Smooth muscle cell (in vitro differentiated cells): Measurements from ENCODE around the gene TMPRSS15. TPM values are rescaled to one million over a fixed set of nuclear protein-coding genes. Genes with fewer than 3 reads are reported as not detected.

Experiments
- DNase-seq: peaks from one replicate; lab custom pipeline; 2025; ENCODE audit not compliant: unreplicated experiment; lab: John Stamatoyannopoulos, UW
- H2AFZ ChIP-seq: fragments of 200-600 bp; sonication (generic); 2 replicates; pipeline ENCODE4 v1.6.0; 2016; ENCODE audit warnings: antibody characterized with exemption, low read depth, mild to moderate bottlenecking
- H3F3A ChIP-seq: fragments of 200-600 bp; sonication (generic); 2 replicates; pipeline ENCODE4 v1.6.0; 2017; ENCODE audit warnings: antibody characterized with exemption, low read depth
- H3K27ac ChIP-seq: fragments of 200-600 bp; sonication (generic); 2 replicates; pipeline ENCODE4 v1.5.1; 2016; ENCODE audit warnings: low read depth, mild to moderate bottlenecking
- H3K27me3 ChIP-seq: fragments of 200-600 bp; sonication (generic); 2 replicates; pipeline ENCODE4 v1.6.1; 2016; ENCODE audit warnings: low read depth, mild to moderate bottlenecking
- H3K36me3 ChIP-seq: fragments of 200-600 bp; sonication (generic); 2 replicates; pipeline ENCODE4 v1.5.1; 2016; ENCODE audit warnings: low read depth
- H3K4me1 ChIP-seq: fragments of 200-600 bp; sonication (generic); 2 replicates; pipeline ENCODE4 v1.5.1; 2016; ENCODE audit warnings: low read depth
- H3K4me2 ChIP-seq: fragments of 200-600 bp; sonication (generic); 2 replicates; pipeline ENCODE4 v1.6.0; 2016; ENCODE audit warnings: mild to moderate bottlenecking
- H3K4me3 ChIP-seq: fragments of 200-600 bp; sonication (generic); 2 replicates; pipeline ENCODE4 v1.5.1; 2016; ENCODE audit warnings: mild to moderate bottlenecking
- H3K79me2 ChIP-seq: fragments of 200-600 bp; sonication (generic); 2 replicates; pipeline ENCODE4 v1.6.0; 2016; ENCODE audit warnings: low read depth, mild to moderate bottlenecking
- H3K9ac ChIP-seq: fragments of 200-600 bp; sonication (generic); 2 replicates; pipeline ENCODE4 v1.6.0; 2016; ENCODE audit warnings: low read depth
- H3K9me3 ChIP-seq: fragments of 200-600 bp; sonication (generic); replicated peaks from 2 replicates; pipeline ENCODE4 v1.5.1; 2016; ENCODE audit warnings: low read depth
- H4K20me1 ChIP-seq: fragments of 200-600 bp; sonication (generic); 2 replicates; pipeline ENCODE4 v1.6.0; 2016; ENCODE audit warnings: low read depth
- WGBS: methylation state at CpG from one replicate; pipeline ENCODE4 v1.1.7; 2016; ENCODE audit warnings: low lambda C conversion rate; 5-methylcytosine and 5-hydroxymethylcytosine counted together
- polyA plus RNA-seq: library from polyadenylated mRNA; unstranded; fragments of >200 nt; fragmentation: Nextera tagmentation; extraction: Ambion mirVana; gene quantifications from 2 replicates; pipeline ENCODE4 v1.2.1, GENCODE V29; 2016
- total RNA-seq: library from RNA; depleted of rRNA; stranded (reverse); fragments of >200 nt; gene quantifications from 2 replicates; pipeline ENCODE4 v1.2.3, GENCODE V29; 2014
- TF ChIP-seq, protein P1 (sequence below): fragments of 200-600 bp; sonication (generic); IDR thresholded peaks from 2 replicates; pipeline ENCODE4 v1.5.1; 2017; ENCODE audit warnings: borderline replicate concordance, mild to moderate bottlenecking, antibody characterized with exemption; ENCODE audit not compliant: insufficient read depth, poor library complexity, severe bottlenecking

TMPRSS15 gene
- total and polyA plus RNA-seq, 2 experiments from 2014 or later, result not detected

DNA sequence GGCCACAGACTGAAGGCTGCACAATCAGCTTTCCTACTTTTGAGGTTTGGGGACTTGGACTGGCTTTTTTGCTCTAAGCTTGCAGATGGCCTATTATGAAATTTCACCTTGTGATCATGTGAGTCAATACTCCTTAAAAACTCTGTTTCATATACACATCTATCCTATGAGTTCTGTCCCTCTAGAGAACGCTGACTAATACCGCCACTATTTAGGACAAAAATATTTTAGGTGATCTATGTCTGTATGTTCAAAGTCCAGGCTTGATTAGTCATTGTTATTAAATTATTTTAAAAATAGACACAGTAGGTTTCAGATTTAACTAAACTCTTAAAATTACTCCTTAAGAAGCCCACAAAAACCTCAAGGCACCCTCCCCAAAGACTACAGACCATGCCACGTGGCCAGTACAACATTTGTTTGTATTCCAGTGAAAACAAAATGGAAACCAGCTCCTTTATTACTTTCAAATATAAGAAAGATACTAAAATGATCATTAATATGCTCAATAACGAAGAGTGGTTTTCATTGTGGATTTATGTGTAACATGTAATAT lies 63.1 kb downstream of the TMPRSS15 start:
- Histone ChIP-seq H3K27me3 (no peaks in the 10 kb centered on the region), H3K4me3 (no peak overlapping the region), H3K36me3 (no peaks in the 10 kb centered on the region), H3F3A (no peaks in the 10 kb centered on the region), H3K9ac (no peak overlapping the region), H4K20me1 (no peaks in the 10 kb centered on the region), H3K79me2 (no peaks in the 10 kb centered on the region), H3K9me3 (no peaks in the 10 kb centered on the region), H2AFZ (no peak overlapping the region), H3K4me2 (no peak overlapping the region), H3K4me1 (no peaks in the 10 kb centered on the region), H3K27ac (no peak overlapping the region)
- DNase-seq, result no peak
- 79% methylated on average over 4 of the region's 4 CpGs for WGBS
- TF ChIP-seq, protein P1, sequence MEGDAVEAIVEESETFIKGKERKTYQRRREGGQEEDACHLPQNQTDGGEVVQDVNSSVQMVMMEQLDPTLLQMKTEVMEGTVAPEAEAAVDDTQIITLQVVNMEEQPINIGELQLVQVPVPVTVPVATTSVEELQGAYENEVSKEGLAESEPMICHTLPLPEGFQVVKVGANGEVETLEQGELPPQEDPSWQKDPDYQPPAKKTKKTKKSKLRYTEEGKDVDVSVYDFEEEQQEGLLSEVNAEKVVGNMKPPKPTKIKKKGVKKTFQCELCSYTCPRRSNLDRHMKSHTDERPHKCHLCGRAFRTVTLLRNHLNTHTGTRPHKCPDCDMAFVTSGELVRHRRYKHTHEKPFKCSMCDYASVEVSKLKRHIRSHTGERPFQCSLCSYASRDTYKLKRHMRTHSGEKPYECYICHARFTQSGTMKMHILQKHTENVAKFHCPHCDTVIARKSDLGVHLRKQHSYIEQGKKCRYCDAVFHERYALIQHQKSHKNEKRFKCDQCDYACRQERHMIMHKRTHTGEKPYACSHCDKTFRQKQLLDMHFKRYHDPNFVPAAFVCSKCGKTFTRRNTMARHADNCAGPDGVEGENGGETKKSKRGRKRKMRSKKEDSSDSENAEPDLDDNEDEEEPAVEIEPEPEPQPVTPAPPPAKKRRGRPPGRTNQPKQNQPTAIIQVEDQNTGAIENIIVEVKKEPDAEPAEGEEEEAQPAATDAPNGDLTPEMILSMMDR, result no peak

DNA sequence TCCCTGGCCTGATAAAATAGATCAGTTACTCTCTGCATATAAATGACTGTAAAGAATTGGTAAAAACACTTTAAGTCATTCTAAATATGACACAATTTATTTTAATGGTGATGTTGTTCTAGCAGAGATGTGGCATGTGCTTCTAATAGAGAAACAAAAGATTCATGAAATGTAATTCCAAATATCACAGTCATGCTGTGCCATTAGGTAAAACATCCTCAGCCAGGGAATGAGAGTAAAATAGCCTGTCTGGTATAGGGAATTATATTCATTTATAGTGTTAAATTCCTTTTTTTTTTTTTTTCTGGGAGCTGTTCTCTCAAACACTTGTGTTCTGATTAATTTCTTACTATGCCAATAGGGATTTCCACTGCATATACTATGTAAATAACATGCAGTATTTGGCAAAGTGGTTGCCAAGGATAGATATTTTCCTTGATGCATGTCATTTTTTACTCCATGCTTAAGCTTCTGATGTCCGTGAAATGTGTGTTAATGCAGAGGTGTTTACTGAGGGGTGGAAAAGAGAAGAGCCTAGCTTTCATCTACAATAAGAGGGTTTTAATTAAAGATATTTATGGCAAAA lies 67.8 kb downstream of the TMPRSS15 start:
- WGBS, result 95% methylated on average over 1 of the region's 1 CpG
- Histone ChIP-seq H3K36me3 (no peaks in the 10 kb centered on the region), H3K4me2 (no peak overlapping the region), H3K27ac (no peak overlapping the region), H2AFZ (no peak overlapping the region), H3K4me3 (no peak overlapping the region), H3K9ac (no peak overlapping the region), H3K9me3 (no peaks in the 10 kb centered on the region), H3K27me3 (no peaks in the 10 kb centered on the region), H3F3A (no peaks in the 10 kb centered on the region), H4K20me1 (no peaks in the 10 kb centered on the region), H3K4me1 (no peaks in the 10 kb centered on the region), H3K79me2 (no peaks in the 10 kb centered on the region)
- DNase-seq, result no peak
- TF ChIP-seq, protein P1, result no peak

DNA sequence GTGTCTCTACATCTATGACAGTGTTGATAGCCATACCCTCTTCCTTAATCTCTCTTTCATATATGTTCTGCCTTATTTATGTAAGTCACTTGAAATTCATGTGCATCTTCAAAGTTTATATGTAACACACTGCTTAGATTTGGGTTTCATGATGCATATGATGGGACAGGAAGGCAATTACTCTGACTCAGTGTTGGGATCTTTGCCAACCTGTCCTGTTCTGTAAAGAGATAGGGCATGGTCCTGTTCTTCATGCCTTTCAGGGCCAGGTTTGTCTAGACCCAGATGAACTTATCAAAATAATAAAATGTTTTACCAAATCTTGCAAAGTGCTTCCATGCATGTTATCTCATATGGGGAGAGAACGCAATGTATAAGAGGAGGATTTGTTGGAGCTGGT lies 69.5 kb downstream of the TMPRSS15 start:
- Histone ChIP-seq H2AFZ (no peak overlapping the region), H3F3A (no peaks in the 10 kb centered on the region), H3K79me2 (no peaks in the 10 kb centered on the region), H3K4me3 (no peak overlapping the region), H3K4me1 (no peaks in the 10 kb centered on the region), H3K36me3 (no peaks in the 10 kb centered on the region), H3K27me3 (no peaks in the 10 kb centered on the region), H3K9ac (no peak overlapping the region), H3K4me2 (no peak overlapping the region), H3K27ac (no peak overlapping the region), H3K9me3 (no peaks in the 10 kb centered on the region), H4K20me1 (no peaks in the 10 kb centered on the region)
- TF ChIP-seq, protein P1, result no peak
- no peak for DNase-seq
- 100% methylated on average over 1 of the region's 1 CpG for WGBS

DNA sequence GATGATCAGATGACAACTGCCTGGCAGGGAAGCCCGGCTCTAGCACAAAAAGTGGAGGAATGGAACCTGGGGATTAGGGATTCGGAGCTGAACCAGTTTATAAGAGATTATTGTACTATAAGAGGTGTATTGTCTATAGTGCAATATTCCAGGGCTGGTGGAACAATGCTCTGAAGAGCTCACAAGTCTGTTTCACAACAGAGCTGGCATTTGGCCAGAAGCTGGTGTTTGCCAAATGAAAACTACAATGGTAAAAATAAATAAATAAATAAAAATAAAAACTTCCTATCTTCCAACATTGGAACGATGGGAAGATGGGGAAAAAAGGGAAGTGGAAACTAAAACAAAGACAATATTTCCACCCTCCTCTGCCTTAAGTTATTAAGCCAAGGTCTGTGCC lies 85.4 kb downstream of the TMPRSS15 start:
- DNase-seq, result no peak
- H3K79me2 ChIP-seq, result no peaks in the 10 kb centered on the region
- no peak overlapping the region for H2AFZ ChIP-seq
- H3K27ac ChIP-seq, result no peak overlapping the region
- H3K9ac ChIP-seq, result no peak overlapping the region
- no peaks in the 10 kb centered on the region for H3K36me3 ChIP-seq
- TF ChIP-seq, protein P1, result no peak
- H3F3A ChIP-seq, result no peaks in the 10 kb centered on the region
- WGBS, result 85% methylated on average over 3 of the region's 3 CpGs
- H3K27me3 ChIP-seq, result no peaks in the 10 kb centered on the region
- no peaks in the 10 kb centered on the region for H4K20me1 ChIP-seq
- H3K4me3 ChIP-seq, result no peak overlapping the region
- no peaks in the 10 kb centered on the region for H3K4me1 ChIP-seq
- no peak overlapping the region for H3K4me2 ChIP-seq
- no peaks in the 10 kb centered on the region for H3K9me3 ChIP-seq
